ENCODE measurements around the gene PER3.

Gene PER3

GRCh38 chr1:7809742-7810141, 25.7 kb downstream of the PER3 start:
- Mint-ChIP-seq H3K27me3 (ENCODE audit: low read depth, poor library complexity) (peaks cover 2% of the 10 kb centered on the region), H3K9me3 (peaks cover 19% of the 10 kb centered on the region)
- TF ChIP-seq CTCF (IDR thresholded peaks at IDR 0.05) = no peak

GRCh38 chr1:7810395-7810794, 26.3 kb downstream of the PER3 start:
- Mint-ChIP-seq H3K9me3 (peaks cover 23% of the 10 kb centered on the region), H3K4me1 (no peaks in the 10 kb centered on the region), H3K27ac (no peak overlapping the region), H3K4me3 (no peak overlapping the region), H3K36me3 (ENCODE audit: low read depth) (peaks cover 35% of the 10 kb centered on the region), H3K27me3 (ENCODE audit: low read depth, poor library complexity) (peaks cover 2% of the 10 kb centered on the region)
- no peak for DNase-seq
- no peak for TF ChIP-seq CTCF (IDR thresholded peaks at IDR 0.05)

More at GRCh38 chr1:7809742-7810141, 25.7 kb downstream of the PER3 start:
- DNase-seq = no peak
- H3K4me1 Mint-ChIP-seq = no peaks in the 10 kb centered on the region
- peaks cover 35% of the 10 kb centered on the region for H3K36me3 Mint-ChIP-seq (ENCODE audit: low read depth)
- H3K4me3 Mint-ChIP-seq = no peak overlapping the region
- H3K27ac Mint-ChIP-seq = no peak overlapping the region

GRCh38 chr1:7811476-7811875, 27.4 kb downstream of the PER3 start:
- no peak for DNase-seq
- no peak for TF ChIP-seq CTCF (IDR thresholded peaks at IDR 0.05)
- H3K27me3 Mint-ChIP-seq (ENCODE audit: low read depth, poor library complexity) = peaks cover 2% of the 10 kb centered on the region
- peaks cover 35% of the 10 kb centered on the region for H3K36me3 Mint-ChIP-seq (ENCODE audit: low read depth)
- no peak overlapping the region for H3K4me3 Mint-ChIP-seq
- peak overlapping the region; percentile 57 for H3K27ac Mint-ChIP-seq
- H3K9me3 Mint-ChIP-seq = peaks cover 25% of the 10 kb centered on the region
- no peaks in the 10 kb centered on the region for H3K4me1 Mint-ChIP-seq

- Mint-ChIP-seq H3K27ac (no peak overlapping the region), H3K36me3 (ENCODE audit: low read depth) (peaks cover 35% of the 10 kb centered on the region), H3K4me3 (no peak overlapping the region), H3K4me1 (no peaks in the 10 kb centered on the region), H3K9me3 (peaks cover 25% of the 10 kb centered on the region), H3K27me3 (ENCODE audit: low read depth, poor library complexity) (peaks cover 2% of the 10 kb centered on the region)
- DNase-seq = no peak
- TF ChIP-seq CTCF (IDR thresholded peaks at IDR 0.05) = no peak
Measured at GRCh38 chr1:7813677-7814373, 29.7 kb downstream of the PER3 start.

GRCh38 chr1:7821282-7821681, 37.2 kb downstream of the PER3 start:
- Mint-ChIP-seq H3K27ac (no peak overlapping the region), H3K9me3 (no peaks in the 10 kb centered on the region), H3K4me1 (no peaks in the 10 kb centered on the region), H3K27me3 (ENCODE audit: low read depth, poor library complexity) (no peaks in the 10 kb centered on the region), H3K36me3 (ENCODE audit: low read depth) (peaks cover 11% of the 10 kb centered on the region), H3K4me3 (no peak overlapping the region)
- no peak for TF ChIP-seq CTCF (IDR thresholded peaks at IDR 0.05)
- DNase-seq = no peak

- H3K36me3 Mint-ChIP-seq (ENCODE audit: low read depth) = peaks cover 24% of the 10 kb centered on the region
- H3K27me3 Mint-ChIP-seq (ENCODE audit: low read depth, poor library complexity) = no peaks in the 10 kb centered on the region
- no peaks in the 10 kb centered on the region for H3K9me3 Mint-ChIP-seq
- H3K27ac Mint-ChIP-seq = no peak overlapping the region
- peaks cover 5% of the 10 kb centered on the region for H3K4me1 Mint-ChIP-seq
- no peak for TF ChIP-seq CTCF (IDR thresholded peaks at IDR 0.05)
- no peak for DNase-seq
- no peak overlapping the region for H3K4me3 Mint-ChIP-seq
Measured at GRCh38 chr1:7824701-7825100, 40.6 kb downstream of the PER3 start.

Data from nephron progenitor cell (in vitro differentiated cells).